SK-N-SH (cell line): Measurements from ENCODE around the gene ADAMTS5. TPM values are rescaled to one million over a fixed set of nuclear protein-coding genes. Genes with fewer than 3 reads are reported as not detected.

Source experiments
- CTCF ChIA-PET: fragments of 300-600, 350-600 bp; formaldehyde crosslinking; extraction: SDS; loops from one replicate; lab custom pipeline; 2021; lab: Yijun Ruan, JAX
- POLR2A ChIA-PET: fragments of 350-600 bp; sonication (Branson Sonifier 250); formaldehyde crosslinking; extraction: SDS; loops from one replicate; lab custom pipeline; 2020; ENCODE audit warnings: antibody characterized with exemption, inconsistent platforms; lab: Yijun Ruan, JAX
- DNase-seq: peaks from one replicate; pipeline ENCODE4 v3.0.0; 2012
- H2AFZ ChIP-seq: fragments of 200-600 bp; sonication (generic); 2 replicates; pipeline ENCODE4 v1.8.1; 2016; ENCODE audit warnings: antibody characterized with exemption, mild to moderate bottlenecking, low read depth
- H3F3A ChIP-seq: fragments of 200-600 bp; sonication (generic); replicated peaks from 2 replicates; pipeline ENCODE3; 2016; ENCODE audit warnings: antibody characterized with exemption, mild to moderate bottlenecking; ENCODE audit not compliant: insufficient read depth
- H3K27ac ChIP-seq, 2 experiments: fragments of 200-500 bp in 1 of 2; fragments of 200-600 bp in 1 of 2; sonication (Bioruptor generic) in 1 of 2; sonication (generic), shearing (Covaris generic) in 1 of 2; 2 replicates each; pipeline versions ENCODE4 v1.5.1 to v1.6.1; 2014 to 2016; ENCODE audit warnings: low read depth in 2 of 2, inconsistent platforms in 1 of 2, low read length in 1 of 2, mild to moderate bottlenecking in 1 of 2, mixed read lengths in 1 of 2
- H3K27me3 ChIP-seq: fragments of 200-600 bp; sonication (generic), shearing (Covaris generic); 2 replicates; pipeline ENCODE4 v1.6.1; 2016; ENCODE audit warnings: mixed run types; ENCODE audit not compliant: insufficient read depth
- H3K36me3 ChIP-seq, 2 experiments: fragments of 200-500 bp in 1 of 2; fragments of 200-600 bp in 1 of 2; sonication (Bioruptor generic) in 1 of 2; sonication (generic) in 1 of 2; replicated peaks in 1 of 2; 2 replicates each; pipeline versions ENCODE3 to v1.5.1; 2014 to 2016; ENCODE audit warnings: low read length in 1 of 2, mild to moderate bottlenecking in 1 of 2; ENCODE audit not compliant: insufficient read depth in 2 of 2, control insufficient read depth in 1 of 2
- H3K4me1 ChIP-seq, 2 experiments: fragments of 200-500 bp in 1 of 2; fragments of 200-600 bp in 1 of 2; sonication (Bioruptor generic) in 1 of 2; sonication (generic), shearing (Covaris generic) in 1 of 2; 2 replicates each; pipeline versions ENCODE4 v1.5.1 to v1.6.1; 2014 to 2016; ENCODE audit warnings: low read depth in 1 of 2, low read length in 1 of 2, mixed run types in 1 of 2; ENCODE audit not compliant: insufficient read depth in 2 of 2, control insufficient read depth in 1 of 2
- H3K4me2 ChIP-seq: fragments of 200-600 bp; sonication (generic), shearing (Covaris generic); 2 replicates; pipeline ENCODE4 v1.6.1; 2017; ENCODE audit warnings: mixed run types
- H3K4me3 ChIP-seq, 2 experiments: fragments of 200-500 bp in 1 of 2; fragments of 200-600 bp in 1 of 2; sonication (Bioruptor generic) in 1 of 2; sonication (generic), shearing (Covaris generic) in 1 of 2; 2 replicates each; pipeline versions ENCODE4 v1.5.1 to v1.8.1; 2014 to 2016; ENCODE audit warnings: low read depth in 2 of 2, inconsistent platforms in 1 of 2, low read length in 1 of 2, mild to moderate bottlenecking in 1 of 2, mixed read lengths in 1 of 2, moderate library complexity in 1 of 2
- H3K79me2 ChIP-seq: fragments of 200-600 bp; sonication (generic); 2 replicates; pipeline ENCODE4 v1.8.1; 2017; ENCODE audit warnings: mild to moderate bottlenecking; ENCODE audit not compliant: insufficient read depth
- H3K9ac ChIP-seq: fragments of 200-600 bp; sonication (generic); 2 replicates; pipeline ENCODE4 v1.6.1; 2017; ENCODE audit warnings: mixed run types
- H3K9me2 ChIP-seq: fragments of 200-600 bp; sonication (generic); 2 replicates; pipeline ENCODE4 v1.6.1; 2017; ENCODE audit warnings: mixed run types
- H3K9me3 ChIP-seq: fragments of 200-600 bp; sonication (generic); 2 replicates; pipeline ENCODE4 v1.6.1; 2017; ENCODE audit warnings: mixed run types, mild to moderate bottlenecking, moderate library complexity
- H4K20me1 ChIP-seq: fragments of 200-600 bp; sonication (generic); 2 replicates; pipeline ENCODE4 v1.6.1; 2017; ENCODE audit warnings: mild to moderate bottlenecking, mixed run types; ENCODE audit not compliant: insufficient read depth
- CHD2 ChIP-seq: fragments of 150-350 bp; IDR thresholded peaks from 2 replicates; pipeline ENCODE4 v1.6.1; 2018; ENCODE audit warnings: low read length; ENCODE audit not compliant: partially characterized antibody
- ELF1 ChIP-seq: IDR thresholded peaks from 2 replicates; pipeline ENCODE4 v1.4.0; 2012
- EP300 ChIP-seq, 2 experiments: IDR thresholded peaks; 2 replicates each; pipeline versions ENCODE4 v1.4.0 to v1.6.1; 2012; ENCODE audit warnings: borderline replicate concordance in 1 of 2, low read depth in 1 of 2, low read length in 1 of 2
- FOXJ3 ChIP-seq: sonication (generic); formaldehyde crosslinking; IDR thresholded peaks from 2 replicates; pipeline ENCODE4 v1.5.1; 2020; ENCODE audit warnings: mild to moderate bottlenecking, missing genetic modification reagents
- FOXM1 ChIP-seq: IDR thresholded peaks from 2 replicates; pipeline ENCODE4 v1.4.0; 2012; ENCODE audit warnings: low read depth, mild to moderate bottlenecking
- GATA2 ChIP-seq: sonication (generic); formaldehyde crosslinking; IDR thresholded peaks from 2 replicates; pipeline ENCODE4 v1.5.0; 2020; ENCODE audit warnings: mild to moderate bottlenecking, missing genetic modification reagents
- IRF3 ChIP-seq: fragments of 150-350 bp; IDR thresholded peaks from 2 replicates; pipeline ENCODE4 v1.6.1; 2016; ENCODE audit warnings: mild to moderate bottlenecking, low read depth, low read length
- JUND ChIP-seq: IDR thresholded peaks from 2 replicates; pipeline ENCODE4 v1.4.0; 2012
- MXI1 ChIP-seq: IDR thresholded peaks from 2 replicates; pipeline ENCODE4 v1.6.1; 2012; ENCODE audit warnings: mild to moderate bottlenecking, low read depth, low read length, improper control_type of control experiment
- NFIC ChIP-seq: IDR thresholded peaks from 2 replicates; pipeline ENCODE4 v1.4.0; 2012; ENCODE audit warnings: borderline replicate concordance
- PBX3 ChIP-seq: IDR thresholded peaks from 2 replicates; pipeline ENCODE4; 2012
- RAD21 ChIP-seq: IDR thresholded peaks from 2 replicates; pipeline ENCODE4 v1.6.1; 2012; ENCODE audit warnings: mild to moderate bottlenecking, low read length
- RXRA ChIP-seq: IDR thresholded peaks from 2 replicates; pipeline ENCODE4 v1.4.0; 2012; ENCODE audit warnings: low read depth, mild to moderate bottlenecking, borderline replicate concordance
- SIN3A ChIP-seq: IDR thresholded peaks from 2 replicates; pipeline ENCODE4 v1.6.1; 2012; ENCODE audit warnings: low read depth, mild to moderate bottlenecking, low read length, moderate library complexity, borderline replicate concordance
- SMC3 ChIP-seq: IDR thresholded peaks from 2 replicates; pipeline ENCODE4 v1.6.1; 2012; ENCODE audit warnings: low read depth, low read length, improper control_type of control experiment
- USF1 ChIP-seq: IDR thresholded peaks from 2 replicates; pipeline ENCODE4 v1.4.0; 2012; ENCODE audit warnings: low read depth, borderline replicate concordance
- USF2 ChIP-seq: fragments of 150-350 bp; IDR thresholded peaks from 2 replicates; pipeline ENCODE4 v1.6.1; 2017; ENCODE audit warnings: antibody characterized with exemption, low read length, low read depth, borderline replicate concordance
- YY1 ChIP-seq: IDR thresholded peaks from 2 replicates; pipeline ENCODE4 v1.4.0; 2012; ENCODE audit warnings: low read depth, mild to moderate bottlenecking
- ZBTB33 ChIP-seq: IDR thresholded peaks from 2 replicates; pipeline ENCODE4 v1.4.0; 2012; ENCODE audit warnings: low read depth, borderline replicate concordance
- WGBS: methylation state at CpG from one replicate; pipeline ENCODE4 v1.1.6; 2017; ENCODE audit warnings: low lambda C conversion rate; 5-methylcytosine and 5-hydroxymethylcytosine counted together
- polyA plus RNA-seq, 3 experiments: library from polyadenylated mRNA; depleted of rRNA; stranded (reverse); fragments of >200 nt; gene quantifications; 2 replicates each; pipeline ENCODE4 v1.2.3, GENCODE V29; 2012

ADAMTS5 gene
- polyA plus RNA-seq, 1 of the 3 experiments (the other 2 are of a cell fraction): 0.90 TPM

GRCh38 chr21:27001526-27001925 is 34.6 kb upstream of the ADAMTS5 start:
- no peaks in the 10 kb centered on the region for H4K20me1 ChIP-seq
- H3K27ac ChIP-seq: no peak overlapping the region
- no peak overlapping the region for H3K4me3 ChIP-seq
- H3K4me2 ChIP-seq: no peak overlapping the region
- DNase-seq: no peak
- POLR2A ChIA-PET: no interaction called here
- no peaks in the 10 kb centered on the region for H3K36me3 ChIP-seq
- CTCF ChIA-PET: no interaction called here
- no peaks in the 10 kb centered on the region for H3K9me3 ChIP-seq
- H3K4me1 ChIP-seq: no peaks in the 10 kb centered on the region
- TF ChIP-seq ELF1 (no peak), RXRA (no peak), EP300 (IDR thresholded peaks at IDR 0.05; ENCODE audit: borderline replicate concordance in 1 of 2, low read depth in 1 of 2, low read length in 1 of 2) (no peak), GATA2 (CRISPR knock-in tag) (no peak), ZBTB33 (no peak), FOXM1 (no peak), USF1 (no peak), IRF3 (no peak), MXI1 (no peak), RAD21 (no peak), FOXJ3 (no peak), SMC3 (no peak), SIN3A (no peak), USF2 (no peak), NFIC (no peak), JUND (no peak), CHD2 (no peak), PBX3 (no peak), YY1 (no peak)
- H3F3A ChIP-seq: no peaks in the 10 kb centered on the region
- no peak overlapping the region for H3K9ac ChIP-seq
- WGBS: 38% methylated on average over 1 of the region's 1 CpG
- no peaks in the 10 kb centered on the region for H3K79me2 ChIP-seq
- H3K9me2 ChIP-seq: no peaks in the 10 kb centered on the region
- H2AFZ ChIP-seq: no peak overlapping the region
- no peaks in the 10 kb centered on the region for H3K27me3 ChIP-seq
